DOHH2 (cell line): ENCODE results near the gene EEF2KMT.
"Not testable (repeated sequence)": the region's sequence is repeated elsewhere in the genome, so short reads cannot be mapped to it uniquely, and the experiment has no call there.

Source experiments
- CTCF ChIP-seq: fragments of 200-600 bp; sonication (generic); IDR thresholded peaks from one replicate; pipeline ENCODE4 v1.5.1; 2014; ENCODE audit warnings: antibody characterized with exemption, mild to moderate bottlenecking, low read depth, low read length; ENCODE audit not compliant: poor library complexity, severe bottlenecking
- EZH2phosphoT487 ChIP-seq: fragments of 200-600 bp; sonication (generic); IDR thresholded peaks from 2 replicates; pipeline ENCODE4 v1.6.1; 2017; ENCODE audit warnings: borderline replicate concordance, mild to moderate bottlenecking, antibody characterized with exemption, low read length, moderate library complexity, mixed read lengths

- TF ChIP-seq CTCF, EZH2phosphoT487: not testable (repeated sequence)
Measured at GRCh38 chr16:5093746-5094145, 3.8 kb downstream of the EEF2KMT start.
